NCI-H187 (cell line): Measurements from ENCODE around the gene KRT37.

Experiments
- DNase-seq, 2 experiments: peaks; one replicate each; lab custom pipeline; 2025; lab: John Stamatoyannopoulos, UW

Gene KRT37

GRCh38 chr17:41424111-41424635 lies at the start of gene KRT37:
TSS of gene KRT37 (minus strand) at chr17:41424585. CDS start at chr17:41424523, 62 bp downstream.
- DNase-seq, result no peak

- DNase-seq, result no peak
Measured at GRCh38 chr17:41468346-41468745, 44.0 kb upstream of the KRT37 start.

- DNase-seq, result no peak
Measured at GRCh38 chr17:41467561-41467960, 43.2 kb upstream of the KRT37 start.

GRCh38 chr17:41466988-41467387 lies 42.6 kb upstream of the KRT37 start, which contains the start of gene KRT32:
TSS of gene KRT32 (minus strand) at chr17:41467386. CDS start at chr17:41467325, 61 bp downstream.
- no peak for DNase-seq

GRCh38 chr17:41464682-41465081 lies 40.3 kb upstream of the KRT37 start:
- DNase-seq, result no peak

DNA sequence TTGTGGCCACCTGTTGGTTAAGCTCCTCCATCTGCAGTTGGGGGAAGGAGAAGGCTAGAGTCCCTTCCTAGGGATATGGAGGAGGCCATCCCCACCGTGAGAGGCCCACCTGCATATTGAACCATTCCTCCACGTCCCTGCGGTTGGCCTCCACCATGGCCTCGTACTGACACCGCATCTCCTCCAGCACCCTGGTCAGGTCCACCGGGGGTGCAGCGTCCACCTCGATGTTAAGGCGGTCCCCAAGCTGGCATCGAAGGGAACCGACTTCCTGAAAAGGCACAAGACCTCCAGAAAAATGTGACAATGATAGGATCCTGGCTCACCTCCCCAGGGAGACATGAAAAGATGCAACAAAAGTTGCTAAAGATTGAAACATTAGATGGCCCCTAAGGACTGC lies 39.8 kb upstream of the KRT37 start:
- DNase-seq, result no peak

DNA sequence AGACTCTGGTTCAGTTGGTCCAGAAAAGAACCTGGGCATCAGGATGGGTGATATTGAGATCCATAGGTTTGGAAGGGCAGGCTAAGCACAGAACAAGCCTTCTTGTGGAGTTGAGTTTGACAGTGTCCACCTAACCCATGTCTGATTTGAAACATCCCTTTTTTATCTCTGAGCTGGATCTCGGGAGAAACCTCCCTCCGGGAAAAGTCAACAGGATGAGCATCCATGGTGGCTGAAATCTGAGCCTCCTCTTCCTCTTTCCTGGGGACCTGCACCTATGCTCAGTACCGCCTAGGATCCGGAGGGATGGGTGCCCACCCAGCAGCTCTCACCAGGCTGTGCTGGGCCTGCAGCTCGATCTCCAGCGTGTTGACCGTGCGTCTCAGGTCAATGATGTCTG lies 39.4 kb upstream of the KRT37 start:
- no peak for DNase-seq

GRCh38 chr17:41462705-41463104 lies 38.3 kb upstream of the KRT37 start:
- no peak for DNase-seq

GRCh38 chr17:41457676-41458075 lies 33.3 kb upstream of the KRT37 start:
- no peak for DNase-seq

DNA sequence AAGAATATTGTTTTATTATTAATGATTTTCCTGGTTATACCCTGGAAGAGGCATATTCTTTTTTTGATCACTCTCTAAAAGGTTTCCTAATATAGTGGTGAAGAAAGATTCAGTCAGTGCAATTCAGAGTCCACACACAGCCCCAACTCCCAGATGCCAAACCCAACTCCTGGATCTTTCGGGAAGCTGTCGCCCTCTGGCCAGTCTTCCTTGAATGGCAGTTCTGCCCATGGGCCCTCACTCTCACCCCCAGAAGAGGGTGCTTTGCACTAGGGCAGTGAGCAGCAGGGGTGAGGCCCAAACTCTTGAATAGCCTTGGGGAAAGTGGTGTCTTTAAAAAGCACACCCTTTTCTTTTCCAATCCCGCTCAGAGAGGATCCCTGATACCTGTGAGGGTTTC lies 31.8 kb upstream of the KRT37 start:
- DNase-seq, result no peak

DNA sequence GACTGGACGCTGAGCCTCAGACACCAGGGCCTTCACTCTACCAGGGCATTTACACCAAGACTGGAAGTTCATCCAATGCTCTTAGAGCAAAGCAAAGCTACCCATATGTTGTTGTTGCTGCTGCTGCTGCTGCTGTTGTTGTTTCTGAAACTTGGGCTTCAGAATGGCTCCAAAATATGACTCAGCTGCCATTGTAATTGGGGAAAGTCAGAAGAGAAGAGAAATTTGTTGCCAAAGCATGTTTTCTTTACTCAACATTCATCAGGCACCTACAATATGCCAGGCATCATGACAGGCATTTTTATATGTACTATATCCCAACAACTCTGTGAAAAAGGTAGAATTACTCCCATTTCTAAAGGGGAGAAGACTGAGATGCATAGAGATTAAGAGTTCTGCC lies 30.9 kb upstream of the KRT37 start:
- no peak for DNase-seq

DNA sequence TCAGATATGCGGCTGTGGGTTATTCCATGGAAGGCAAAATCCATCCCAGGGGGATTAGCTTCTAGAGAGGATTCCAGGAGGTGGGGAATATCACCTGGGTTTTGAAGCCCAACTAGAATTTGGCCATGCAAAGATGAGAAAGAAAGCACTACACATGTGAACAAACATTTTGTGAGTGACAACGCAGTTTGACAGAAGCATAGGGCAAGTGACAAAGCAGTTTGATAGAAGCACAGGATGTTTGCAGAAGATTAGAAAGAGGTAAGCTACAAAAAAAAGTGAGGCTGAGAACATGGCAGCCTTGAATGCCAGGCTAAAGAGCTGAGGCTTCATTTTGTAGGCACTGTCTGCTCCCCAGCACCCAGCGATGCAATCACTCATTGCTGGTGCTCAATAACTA lies 28.7 kb upstream of the KRT37 start:
- no peak for DNase-seq

- no peak for DNase-seq
Measured at GRCh38 chr17:41452281-41452680, 27.9 kb upstream of the KRT37 start.

DNA sequence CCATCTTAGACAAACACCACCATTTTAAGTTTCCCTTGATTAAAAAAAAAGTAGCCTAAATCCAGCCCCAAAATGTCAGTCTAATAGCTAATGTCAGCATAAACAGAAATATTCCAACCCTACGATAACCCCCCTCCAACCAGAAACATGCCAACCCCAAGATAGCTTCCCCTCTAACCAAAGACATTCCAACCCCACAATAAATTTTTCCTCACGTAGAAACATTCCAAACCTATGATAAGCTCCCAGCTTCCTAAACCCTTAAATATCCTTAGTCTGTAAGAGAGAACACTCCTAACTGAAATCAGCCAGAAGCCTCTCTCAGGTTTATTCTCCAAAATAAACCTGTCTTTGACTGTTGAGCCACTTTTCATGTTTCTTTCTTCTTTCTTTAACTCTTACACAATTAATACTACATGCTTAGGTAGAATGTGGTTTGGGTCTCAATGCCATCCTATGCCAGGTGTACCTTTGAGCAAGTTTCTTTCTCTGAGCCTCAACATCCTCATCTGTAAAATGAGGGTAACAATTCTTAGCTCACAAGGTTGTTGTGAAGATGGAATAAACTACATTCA lies 26.9 kb upstream of the KRT37 start:
- DNase-seq, result no peak

DNA sequence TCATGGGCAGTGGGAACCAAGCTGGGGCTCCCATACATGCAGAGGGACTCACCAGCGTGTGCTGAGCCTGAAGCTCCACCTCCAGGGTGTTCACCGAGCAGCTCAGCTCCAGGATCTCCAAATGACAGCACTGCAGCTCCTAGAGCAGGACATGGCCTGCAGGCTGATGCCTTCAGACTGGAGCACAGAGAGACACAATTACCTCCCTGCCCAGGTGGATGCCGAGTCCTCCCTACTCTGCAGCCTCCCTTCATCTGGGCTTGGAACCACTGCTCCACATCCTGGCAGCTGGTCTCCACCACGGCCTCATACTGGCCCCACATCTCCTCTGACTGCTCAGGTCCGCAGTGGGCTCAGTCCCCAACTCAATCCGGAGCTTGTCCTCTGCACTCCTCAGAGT lies 24.6 kb upstream of the KRT37 start:
- no peak for DNase-seq

- DNase-seq, result no peak
Measured at GRCh38 chr17:41448506-41448905, 24.1 kb upstream of the KRT37 start.

- no peak for DNase-seq
Measured at GRCh38 chr17:41446806-41447205, 22.4 kb upstream of the KRT37 start.

GRCh38 chr17:41444640-41445039 lies 20.3 kb upstream of the KRT37 start:
- no peak for DNase-seq

- no peak for DNase-seq
Measured at GRCh38 chr17:41444186-41444585, 19.8 kb upstream of the KRT37 start.

DNA sequence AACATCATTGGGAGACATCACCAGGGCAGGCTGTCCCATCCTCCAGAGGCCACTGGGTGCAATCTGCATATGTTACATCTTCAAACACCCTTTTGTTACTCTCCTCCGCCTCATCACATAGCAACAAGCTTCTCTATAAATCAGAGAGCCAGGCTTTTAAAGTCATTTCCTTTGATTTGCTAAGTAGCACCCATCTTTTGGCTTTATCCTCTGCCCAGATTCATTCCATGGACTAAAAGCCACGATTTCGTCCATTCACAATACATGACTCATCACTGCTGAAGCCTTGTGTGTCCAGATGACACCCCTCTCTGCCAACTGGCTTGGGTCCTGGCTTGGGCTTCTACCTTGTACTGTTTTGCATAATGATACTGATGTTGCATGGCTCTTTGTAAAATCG lies 18.4 kb upstream of the KRT37 start:
- no peak for DNase-seq

- no peak for DNase-seq
Measured at GRCh38 chr17:41440531-41441033, 16.2 kb upstream of the KRT37 start, which contains the start of gene KRT38. TSS of gene KRT38 (minus strand) at chr17:41440983. CDS start at chr17:41440921, 62 bp downstream.

- no peak for DNase-seq
Measured at GRCh38 chr17:41439375-41439774, 15.0 kb upstream of the KRT37 start.

- no peak for DNase-seq
Measured at GRCh38 chr17:41437769-41438168, 13.4 kb upstream of the KRT37 start.

GRCh38 chr17:41437254-41437653 lies 12.9 kb upstream of the KRT37 start:
- DNase-seq, result no peak
